Measurements from ENCODE around the gene TEDC1.

The TEDC1 gene

DNA sequence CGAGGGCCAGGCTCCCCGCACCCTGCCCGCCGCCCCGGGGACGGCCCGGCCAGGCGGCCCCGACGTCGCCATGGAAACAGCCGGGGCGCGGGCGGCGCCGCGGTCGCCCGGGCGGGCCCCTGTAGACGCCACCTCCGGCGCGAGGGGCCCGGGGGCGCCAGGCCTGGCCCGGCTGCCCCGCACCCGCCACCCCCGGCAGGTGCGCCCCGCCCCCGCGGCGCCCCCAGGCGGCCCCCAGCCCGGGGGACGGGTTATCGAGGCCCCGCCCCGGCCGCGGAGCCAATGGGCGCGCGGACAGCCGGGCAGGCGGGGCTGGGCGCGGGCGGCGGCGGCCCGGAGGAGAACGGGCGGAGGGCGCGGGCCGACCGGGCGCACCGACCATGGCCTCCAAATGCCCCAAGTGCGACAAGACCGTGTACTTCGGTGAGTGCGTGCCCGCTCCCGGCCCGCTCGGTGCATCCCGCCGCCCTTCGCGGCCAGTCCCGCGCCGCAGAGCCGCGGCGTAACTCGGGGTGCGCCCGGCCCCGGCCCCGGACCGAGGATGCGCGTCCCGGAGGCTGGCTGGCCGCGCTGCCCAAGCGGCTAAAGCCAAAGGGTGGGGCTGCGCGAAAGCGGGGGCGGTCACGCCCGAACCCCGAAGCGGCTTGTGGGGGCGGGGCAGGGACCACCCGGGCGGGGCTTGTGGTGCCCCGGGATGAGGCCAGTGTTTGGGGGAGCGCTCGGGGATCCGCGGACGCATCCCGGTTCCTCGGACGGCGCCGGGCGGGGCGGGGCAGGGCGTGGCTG, 16.4 kb upstream of the TEDC1 start, which contains the start of gene CRIP2:
Gene CRIP2, plus strand, starts transcription at position 339 of the 786 bp plus-strand sequence. Its CDS starts 42 bp downstream, at position 381.
- no peak for DNase-seq

DNA sequence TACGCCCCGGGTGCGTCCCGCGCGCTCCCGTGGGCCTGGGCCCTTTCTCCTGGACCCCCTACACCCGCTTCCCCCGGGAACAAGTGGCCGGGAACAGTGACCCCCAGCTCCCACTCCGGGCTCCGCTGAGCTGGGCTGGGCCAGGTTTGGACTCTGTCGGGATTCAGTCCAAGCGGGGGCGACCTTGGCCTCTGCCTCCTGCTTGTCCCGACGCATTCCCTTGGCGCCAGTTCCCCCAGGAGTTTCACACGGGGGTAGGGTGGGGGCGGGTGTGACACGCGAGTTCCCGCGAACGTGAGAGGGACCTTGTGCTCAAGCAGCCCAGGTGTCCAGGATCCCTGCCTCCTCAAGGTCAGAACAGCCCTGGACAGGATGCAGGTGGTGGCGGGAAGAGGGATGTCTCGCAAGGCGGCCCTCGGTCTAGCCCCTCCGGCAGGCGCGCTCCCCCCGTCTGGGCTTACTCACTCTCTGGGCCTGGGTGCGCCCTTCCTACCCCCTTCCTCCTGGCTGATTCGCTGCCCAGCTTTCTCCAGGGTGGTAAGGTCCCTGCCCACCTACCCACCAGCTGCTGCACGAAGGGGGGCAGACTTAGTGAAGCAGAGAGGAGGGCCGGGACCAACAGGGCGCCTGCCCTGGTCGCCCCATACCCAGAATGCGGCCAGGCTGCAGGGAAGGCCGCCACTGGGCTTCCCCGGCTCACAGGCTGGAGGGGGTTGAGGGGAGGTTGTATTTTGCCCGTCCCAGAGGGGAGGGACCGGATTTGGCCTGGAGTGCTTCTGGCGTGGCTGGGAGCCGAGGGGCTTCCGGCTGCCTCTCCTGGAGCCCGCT, 15.6 kb upstream of the TEDC1 start:
- no peak for DNase-seq

DNA sequence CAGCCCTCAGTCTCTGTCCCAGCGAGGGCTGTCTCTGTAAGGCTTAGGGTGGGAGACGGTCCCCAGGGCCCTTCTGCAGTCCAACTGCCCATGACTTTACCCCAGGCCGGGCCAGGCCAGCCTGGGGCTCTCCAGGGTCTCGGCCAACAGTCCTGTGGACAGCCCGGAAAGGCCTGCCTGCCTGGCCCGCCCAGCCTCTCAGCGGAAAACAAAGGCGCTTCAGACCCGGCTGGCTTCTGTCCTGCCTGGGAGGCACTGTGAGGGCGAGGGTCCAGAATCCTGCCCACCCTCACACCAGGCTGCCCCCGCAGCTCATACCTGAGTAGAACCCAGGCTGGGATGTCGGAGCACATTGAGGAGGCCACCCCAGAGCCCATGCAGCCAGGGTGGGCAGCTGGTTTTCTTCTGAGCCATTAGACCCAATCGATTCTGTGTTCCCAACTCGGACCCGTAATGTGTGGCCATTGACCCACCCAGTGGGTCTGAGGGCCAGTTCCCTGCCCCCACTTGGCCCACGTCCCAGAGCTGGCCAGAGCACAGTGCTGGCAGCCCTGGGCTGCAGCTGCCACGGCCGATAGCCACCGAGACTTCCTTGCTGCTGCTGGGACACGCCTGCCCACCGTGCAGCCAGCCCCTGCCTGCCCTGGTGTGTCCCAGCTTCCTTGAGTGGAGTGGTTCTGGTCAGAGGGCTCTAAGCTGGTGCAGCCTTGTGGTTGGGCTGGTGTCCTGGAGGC, 14.8 kb upstream of the TEDC1 start:
- DNase-seq, result no peak

DNA sequence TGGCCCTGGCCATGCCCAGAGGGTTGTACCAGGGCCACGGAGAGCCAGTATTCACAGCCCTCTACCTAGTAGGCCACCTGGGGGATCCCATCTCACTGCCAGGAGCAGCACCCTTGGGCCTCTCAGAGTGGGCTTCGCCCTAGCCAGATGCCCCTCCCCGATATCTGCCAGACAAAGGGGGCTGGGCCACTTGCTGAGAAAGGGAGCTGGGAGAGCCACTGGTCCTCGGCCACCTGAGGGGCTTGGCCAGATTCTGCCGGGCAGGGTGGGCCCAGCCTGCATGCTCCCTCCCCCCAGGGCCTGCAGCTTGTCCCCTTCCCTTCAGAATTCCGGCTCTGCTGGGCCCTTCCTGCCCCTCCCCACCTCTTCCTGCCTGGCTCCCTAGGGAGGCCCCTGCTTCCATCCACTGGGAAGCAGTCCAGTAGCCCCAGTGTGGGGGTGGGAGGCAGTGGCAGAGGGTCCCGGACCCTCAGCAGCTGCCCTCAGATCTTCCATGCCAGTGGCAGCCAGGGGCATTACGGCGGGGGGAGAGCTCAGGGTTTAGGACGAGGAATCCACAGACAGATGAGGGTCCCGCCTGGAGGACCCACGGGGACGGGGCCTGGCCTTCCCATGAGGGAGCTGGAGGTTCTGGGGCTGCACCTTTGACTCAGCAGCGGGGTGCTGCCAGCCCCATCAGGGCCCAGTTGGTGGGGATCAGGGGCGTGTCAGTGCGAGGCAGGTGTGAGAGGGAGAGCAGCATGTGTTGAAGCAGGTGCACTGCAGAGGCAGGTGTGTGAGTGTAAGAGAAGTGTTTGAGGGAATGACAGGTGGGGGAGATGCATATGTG, 14.0 kb upstream of the TEDC1 start:
- no peak for DNase-seq

DNA sequence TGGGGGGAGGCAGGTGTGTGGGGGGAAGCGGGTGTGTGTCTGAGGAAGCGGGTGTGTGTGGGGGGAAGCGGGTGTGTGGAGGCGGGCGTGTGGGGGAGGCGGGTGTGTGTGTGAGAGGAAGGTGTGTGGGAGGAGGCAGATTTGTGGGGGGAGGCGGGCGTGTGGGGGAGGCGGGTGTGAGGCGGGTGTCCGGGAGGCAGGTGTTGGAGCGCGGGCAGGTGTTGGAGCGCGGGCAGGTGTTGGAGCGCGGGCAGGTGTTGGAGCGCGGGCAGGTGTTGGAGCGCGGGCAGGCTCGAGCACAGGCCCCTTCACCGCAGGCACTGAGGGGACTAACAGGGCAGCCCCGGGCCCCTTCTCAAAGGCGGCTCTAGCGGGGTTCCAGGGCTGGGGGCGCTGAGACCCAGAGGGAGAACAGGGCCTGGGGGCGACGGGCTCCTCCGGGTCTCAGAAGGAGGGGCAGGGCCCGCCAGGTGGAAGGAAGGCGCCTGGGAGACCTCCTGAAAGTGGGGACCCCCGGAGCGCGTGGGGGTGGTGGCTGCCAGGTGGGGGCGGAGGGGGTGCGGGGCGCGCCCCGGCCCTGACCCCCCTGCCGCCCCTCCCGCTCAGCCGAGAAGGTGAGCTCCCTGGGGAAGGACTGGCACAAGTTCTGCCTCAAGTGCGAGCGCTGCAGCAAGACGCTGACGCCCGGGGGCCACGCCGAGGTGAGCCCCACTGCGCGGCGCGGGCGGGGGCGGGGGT, 13.2 kb upstream of the TEDC1 start:
- DNase-seq, result no peak

DNA sequence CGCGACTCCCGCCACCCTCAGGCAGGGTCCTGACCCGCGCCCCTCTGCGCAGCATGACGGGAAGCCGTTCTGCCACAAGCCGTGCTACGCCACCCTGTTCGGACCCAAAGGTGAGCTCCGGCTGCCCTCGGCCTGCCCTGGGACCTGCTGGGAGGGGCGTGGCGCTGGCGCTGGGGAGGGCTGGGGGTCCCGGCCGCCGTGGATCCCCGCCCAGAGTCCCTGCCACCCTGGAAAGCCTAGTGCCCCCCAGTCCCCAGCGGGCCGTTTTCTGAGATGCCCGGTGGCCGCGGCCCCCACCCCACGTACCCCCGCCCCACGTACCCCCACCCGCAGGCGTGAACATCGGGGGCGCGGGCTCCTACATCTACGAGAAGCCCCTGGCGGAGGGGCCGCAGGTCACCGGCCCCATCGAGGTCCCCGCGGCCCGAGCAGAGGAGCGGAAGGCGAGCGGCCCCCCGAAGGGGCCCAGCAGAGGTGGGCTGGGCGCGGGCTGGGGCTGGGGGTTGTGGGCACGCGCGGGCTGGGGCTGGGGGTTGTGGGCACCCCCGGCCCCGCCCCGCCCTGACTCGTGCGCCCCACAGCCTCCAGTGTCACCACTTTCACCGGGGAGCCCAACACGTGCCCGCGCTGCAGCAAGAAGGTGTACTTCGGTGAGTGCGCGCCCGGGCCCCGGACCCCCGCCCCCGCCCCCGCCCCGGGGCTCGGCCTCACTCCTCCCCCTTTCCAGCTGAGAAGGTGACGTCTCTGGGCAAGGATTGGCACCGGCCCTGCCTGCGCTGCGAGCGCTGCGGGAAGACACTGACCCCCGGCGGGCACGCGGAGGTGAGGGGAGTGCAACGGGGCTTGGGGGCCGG, 12.4 kb upstream of the TEDC1 start:
- no peak for DNase-seq

DNA sequence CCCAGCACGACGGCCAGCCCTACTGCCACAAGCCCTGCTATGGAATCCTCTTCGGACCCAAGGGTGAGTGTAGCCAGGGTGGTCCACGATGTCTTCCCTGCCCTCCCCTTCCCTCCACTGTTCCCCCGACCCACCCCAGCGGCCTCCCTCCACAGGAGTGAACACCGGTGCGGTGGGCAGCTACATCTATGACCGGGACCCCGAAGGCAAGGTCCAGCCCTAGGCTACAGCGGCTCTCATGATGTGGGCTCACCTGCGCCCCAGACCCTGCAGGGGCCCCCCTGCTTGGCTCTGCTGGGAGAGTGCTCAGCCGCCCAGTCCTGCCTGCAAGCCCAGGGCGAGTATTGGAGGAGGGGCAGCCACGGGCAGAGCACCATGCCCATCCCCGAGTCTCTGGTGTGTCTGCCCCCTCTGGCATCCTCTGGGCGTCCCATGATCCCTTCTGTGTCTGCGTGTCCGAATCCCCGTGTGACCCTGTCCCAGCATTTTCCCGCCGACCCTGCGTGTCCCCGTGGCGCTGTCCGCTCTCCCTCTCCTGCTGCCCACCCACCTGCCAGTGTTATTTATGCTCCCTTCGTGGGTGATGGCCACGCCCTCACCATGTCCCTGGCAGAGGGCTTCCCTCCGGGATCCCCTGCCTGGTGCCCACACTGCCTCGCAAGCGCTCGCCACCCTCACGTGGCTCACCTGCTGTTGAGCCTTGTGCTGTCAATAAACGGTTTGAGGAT, 11.5 kb upstream of the TEDC1 start:
- no peak for DNase-seq

DNA sequence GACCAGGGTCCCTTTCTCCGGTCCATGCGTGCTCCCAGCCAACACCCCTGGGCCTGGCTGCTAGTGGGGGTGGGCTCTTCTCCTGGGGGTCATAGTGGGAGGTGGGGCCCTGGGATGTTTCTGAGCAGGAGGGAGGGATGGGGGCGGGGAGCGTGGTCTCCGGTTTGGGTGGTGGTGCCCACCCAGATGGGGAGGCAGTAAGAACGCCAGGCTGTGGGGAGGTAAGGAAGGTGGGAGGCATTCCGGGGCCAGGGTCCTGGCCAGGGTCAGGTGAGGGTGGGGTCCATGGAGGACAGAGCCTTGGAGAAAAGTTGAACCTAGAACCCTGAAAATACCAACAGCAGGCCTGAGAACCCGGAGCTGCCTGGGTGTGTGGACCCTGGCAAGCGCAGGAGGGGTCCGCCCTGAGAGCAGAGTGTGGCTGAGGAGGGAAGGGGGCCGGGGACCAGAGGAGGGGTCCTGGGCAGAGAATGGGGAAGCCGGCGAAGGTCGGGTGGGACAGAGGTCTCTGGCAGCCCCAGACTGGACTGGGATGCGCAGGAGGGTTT, 10.8 kb upstream of the TEDC1 start:
- no peak for DNase-seq

DNA sequence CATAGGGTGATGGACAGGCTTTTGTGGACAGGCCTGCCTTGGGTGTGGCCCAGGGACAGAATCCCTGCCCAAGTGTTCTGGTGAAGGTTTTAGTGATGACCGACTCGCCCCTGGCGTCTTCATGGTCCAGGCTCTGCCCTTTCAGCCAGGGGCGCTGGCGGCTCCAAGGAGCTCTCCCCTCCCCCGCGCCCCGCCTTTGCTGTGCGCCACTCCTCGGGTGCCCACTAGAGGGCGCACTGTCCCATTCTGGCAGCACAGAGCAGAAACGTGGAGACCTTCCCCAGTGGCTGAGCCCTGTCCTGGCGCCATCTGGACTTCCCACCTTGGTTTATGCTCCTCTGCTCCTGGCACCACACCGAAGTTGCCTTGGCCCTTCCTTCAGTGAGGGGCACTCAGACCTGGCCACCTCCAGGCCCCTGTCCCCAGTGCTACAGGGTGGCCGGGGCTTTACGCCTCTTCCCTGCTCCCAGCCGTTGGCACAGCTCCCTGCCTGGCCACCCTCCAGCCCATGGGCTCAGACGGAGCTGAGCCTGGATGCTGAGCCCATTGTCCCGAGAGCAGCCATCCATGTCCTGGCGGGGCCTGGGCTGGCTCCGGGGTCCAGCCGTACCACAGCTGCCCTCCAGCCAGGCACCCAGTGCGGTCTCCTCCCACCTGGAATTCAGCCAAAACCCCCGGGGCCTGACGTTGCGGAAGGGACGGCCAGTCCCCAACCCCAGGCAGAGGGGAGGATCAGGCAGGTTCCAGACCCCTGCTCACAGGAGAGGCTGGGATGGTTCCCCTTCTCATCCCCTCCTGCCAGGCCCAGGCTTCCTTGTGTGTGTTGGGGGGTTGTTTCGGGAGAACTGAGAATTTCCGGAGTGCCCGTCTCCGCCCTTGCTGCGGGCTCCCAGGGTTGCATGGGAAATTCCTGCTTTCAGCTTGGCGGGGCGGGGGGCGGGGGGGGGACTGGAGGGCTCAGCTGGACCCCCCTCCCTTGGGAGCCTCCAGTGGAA, 9.9 kb upstream of the TEDC1 start:
- peak; percentile 91 for DNase-seq

DNA sequence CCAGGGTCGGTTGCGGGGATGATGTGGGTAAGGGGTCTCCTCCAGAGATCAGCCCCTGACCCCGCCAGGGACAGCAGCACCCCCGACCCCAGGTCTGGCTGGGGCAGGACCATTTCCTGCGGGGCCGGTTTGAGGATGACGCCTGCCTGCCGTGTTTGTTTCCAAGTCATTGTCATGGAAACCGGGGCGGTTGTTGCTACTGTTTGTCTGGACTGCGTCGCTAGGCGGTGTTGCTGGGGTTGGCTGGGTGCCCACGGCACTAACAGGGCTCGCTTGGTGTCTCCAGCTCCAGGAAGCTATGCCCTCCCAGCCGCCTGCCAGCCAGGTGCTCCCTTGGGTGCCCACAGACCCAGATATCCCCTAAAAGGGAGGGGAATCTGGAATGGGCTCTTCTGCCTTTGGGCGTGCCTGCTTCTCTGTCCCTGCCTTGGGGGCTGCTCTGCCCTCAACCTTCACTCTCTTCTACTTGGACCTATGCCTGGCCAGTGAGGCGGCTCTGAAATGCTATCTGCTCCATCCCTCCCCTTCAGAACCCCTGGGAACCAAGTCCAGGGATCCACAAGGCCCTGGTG, 9.1 kb upstream of the TEDC1 start:
- DNase-seq, result peak; percentile 94

DNA sequence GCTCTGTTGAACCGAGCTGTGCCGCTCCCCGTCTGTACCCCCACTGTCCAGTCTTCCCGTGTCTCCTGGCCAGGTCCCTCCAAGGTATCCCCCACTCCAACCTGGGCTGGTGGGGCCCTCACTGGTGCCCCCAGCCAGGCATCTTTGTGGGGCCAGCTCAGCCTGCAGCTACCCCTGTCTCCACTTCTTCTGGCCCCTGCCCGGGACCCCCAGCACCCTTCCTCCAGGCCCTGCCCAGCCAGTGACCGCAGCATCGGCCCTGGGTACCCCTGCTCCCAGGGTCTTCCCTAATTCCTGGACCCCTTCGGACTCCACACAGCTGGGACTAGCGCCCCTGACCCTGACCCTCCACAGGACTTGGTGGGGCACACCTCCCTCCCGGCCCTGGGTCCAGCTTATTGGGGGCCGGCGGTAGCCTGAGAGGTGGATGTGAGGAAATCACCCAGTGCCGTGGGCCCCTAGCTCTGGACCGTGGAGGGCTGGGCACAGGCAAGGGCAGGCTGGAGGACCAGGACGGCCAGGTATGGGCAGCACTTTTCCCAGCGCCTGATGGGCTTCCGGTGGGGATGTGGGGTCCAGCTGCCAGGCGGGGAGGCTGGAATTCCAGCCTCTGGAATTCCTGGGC, 8.4 kb upstream of the TEDC1 start:
- no peak for DNase-seq

DNA sequence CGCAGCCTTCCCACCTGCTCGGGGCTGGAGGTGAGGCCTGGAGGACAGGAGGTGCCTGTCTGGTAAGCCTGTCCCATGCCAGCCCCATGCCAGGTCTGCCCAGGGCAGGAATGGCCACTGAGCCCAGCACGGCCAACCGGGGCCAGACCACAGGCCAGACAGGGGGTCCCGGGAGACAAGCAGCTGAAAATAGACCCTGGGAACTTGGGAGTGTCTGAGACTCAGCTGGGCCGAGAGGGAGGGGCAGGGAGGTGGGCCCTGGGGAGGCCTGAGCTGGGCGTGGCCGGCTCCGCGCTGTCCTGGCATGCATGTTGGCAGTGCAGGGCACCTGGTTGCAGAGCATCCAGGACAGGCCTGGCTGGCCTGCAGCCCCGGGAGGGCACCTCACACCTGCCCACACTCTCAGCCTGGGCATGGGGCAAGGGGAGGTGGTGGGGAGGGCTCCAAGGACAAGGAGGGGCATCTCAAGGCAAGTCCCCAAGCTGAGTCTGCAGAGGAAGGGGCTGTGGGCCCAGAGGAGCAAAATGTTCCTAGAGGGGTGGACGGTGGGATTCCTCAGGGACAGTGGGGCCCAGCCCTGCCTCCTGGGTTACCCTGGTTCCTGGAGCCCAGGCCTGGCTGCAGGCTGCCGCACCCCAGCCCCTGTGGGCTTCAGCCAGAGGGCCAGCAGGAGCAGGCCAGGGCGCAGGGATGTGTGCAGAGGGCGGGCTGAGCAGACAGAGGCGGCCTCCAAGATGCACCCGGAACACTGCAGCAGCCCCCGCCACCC, 7.6 kb upstream of the TEDC1 start:
- no peak for DNase-seq

DNA sequence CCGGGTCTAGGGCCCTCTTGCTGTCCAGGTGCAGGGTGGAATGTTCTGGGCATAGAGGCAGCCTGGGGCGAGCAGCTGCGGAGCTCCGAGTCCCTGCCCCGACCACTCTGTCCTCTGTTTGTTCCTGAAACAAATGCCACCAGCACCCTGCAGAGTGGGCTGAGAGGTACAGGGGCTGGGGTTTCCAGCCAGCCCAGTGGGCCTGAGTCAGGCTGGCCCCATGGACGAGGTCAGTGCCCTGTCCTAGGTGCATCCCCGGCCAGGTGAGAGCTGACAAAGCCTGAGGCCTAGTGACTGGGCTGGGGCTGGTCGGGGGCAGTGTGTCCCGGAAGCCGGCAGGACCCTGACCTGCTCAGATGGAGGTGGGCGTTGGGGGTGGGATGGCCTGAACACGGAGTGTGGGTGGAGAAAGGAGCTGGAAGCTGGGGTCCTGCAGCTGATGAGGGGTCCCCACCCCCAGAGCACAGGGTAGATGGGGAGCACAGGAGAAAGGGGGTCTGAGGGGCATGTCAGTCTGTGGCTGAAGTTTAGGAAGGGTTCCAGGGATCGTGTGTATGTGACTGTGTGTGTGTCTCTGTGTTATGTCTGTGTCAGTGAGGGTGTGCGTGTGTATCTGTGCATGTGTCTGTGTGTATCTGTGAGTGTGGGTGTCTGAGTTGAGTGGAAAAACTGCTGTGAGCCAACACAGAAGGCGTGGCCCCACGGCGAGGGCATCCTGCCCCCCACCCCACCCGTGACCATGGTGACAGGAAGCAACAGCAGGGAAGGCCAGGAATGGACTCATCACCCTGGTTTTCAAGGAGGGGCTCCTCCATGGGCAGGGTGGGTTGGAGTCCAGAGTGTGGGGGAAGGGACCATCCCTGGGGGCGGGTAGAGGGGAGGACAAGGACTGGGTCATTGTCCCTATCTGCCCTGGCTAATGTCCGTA, 6.7 kb upstream of the TEDC1 start:
- no peak for DNase-seq

DNA sequence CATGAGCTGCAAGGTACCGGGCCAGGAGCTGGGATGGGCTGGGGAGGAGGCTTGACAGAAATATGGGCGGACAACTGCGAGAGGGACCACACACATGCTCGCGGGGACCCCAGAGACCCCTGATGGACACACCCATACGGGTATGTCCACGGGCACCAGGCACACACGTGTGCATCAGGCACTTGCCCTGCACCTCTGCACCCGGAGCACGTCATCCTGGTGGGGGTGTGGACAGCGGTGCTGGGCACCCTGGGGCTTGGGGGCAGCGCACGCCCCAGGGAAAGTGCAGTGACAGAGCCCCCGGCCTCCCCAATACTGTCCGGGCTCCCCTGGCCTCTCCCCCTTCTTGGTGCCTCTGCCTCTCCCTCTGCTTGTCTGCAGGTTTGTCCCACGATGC, 6.1 kb upstream of the TEDC1 start:
- DNase-seq, result no peak

DNA sequence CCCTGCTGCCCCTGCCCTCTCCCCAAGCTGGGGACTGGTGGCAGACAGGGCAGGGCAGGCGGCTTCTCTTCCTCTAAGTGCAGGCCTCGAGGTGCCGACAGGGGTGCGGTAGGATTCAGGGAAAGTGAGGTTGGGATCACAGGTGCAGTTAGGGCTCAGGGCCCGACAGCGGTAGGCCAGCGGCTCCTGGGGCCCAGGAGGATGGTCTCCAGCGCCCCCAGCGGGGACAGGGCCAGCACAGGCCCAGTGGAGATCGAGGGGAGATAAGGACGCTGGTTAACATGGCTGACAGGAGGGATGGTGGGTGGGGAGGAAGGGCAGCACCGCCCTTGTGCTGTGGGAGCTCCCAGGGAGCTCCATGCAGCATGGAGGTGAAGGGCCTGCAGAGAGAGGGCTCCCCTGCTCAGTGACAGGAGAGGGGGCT, 5.3 kb upstream of the TEDC1 start:
- DNase-seq, result peak; percentile 58
